Mesenchymal stem cell (in vitro differentiated cells and primary cell): ENCODE data around the gene S100Z.
A peak's percentile ranks its signal among the peaks of the same experiment; 100 is the strongest.

Experiments used
- DNase-seq: peaks from one replicate; pipeline ENCODE4 v3.0.0-alpha.2; 2013
- H2AFZ ChIP-seq: one replicate; pipeline ENCODE4 v1.6.1; 2013; ENCODE audit warnings: low read depth, mild to moderate bottlenecking, control low read depth, inconsistent platforms, low read length, moderate library complexity
- H2AK5ac ChIP-seq: 2 replicates; pipeline ENCODE4 v1.6.1; 2013; ENCODE audit warnings: low read length, moderate library complexity, mild to moderate bottlenecking, inconsistent platforms; ENCODE audit not compliant: severe bottlenecking
- H2BK120ac ChIP-seq: one replicate; pipeline ENCODE4 v1.6.1; 2013; ENCODE audit warnings: low read depth, mild to moderate bottlenecking, inconsistent platforms, low read length, moderate library complexity
- H2BK12ac ChIP-seq, 2 experiments: one replicate each; pipeline ENCODE4 v1.6.1; 2013; ENCODE audit warnings: inconsistent platforms in 2 of 2, low read length in 2 of 2, mild to moderate bottlenecking in 2 of 2, moderate library complexity in 2 of 2, control low read depth in 1 of 2
- H2BK15ac ChIP-seq: one replicate; pipeline ENCODE4 v1.6.1; 2013; ENCODE audit warnings: mild to moderate bottlenecking, low read depth, inconsistent platforms; ENCODE audit not compliant: poor library complexity, severe bottlenecking
- H2BK5ac ChIP-seq: 2 replicates; pipeline ENCODE4 v1.6.1; 2013; ENCODE audit warnings: low read depth, mild to moderate bottlenecking, low read length, control low read depth, inconsistent platforms; ENCODE audit not compliant: poor library complexity, severe bottlenecking
- H3K14ac ChIP-seq, 2 experiments: one replicate each; pipeline ENCODE4 v1.6.1; 2013; ENCODE audit warnings: inconsistent platforms in 2 of 2, low read length in 2 of 2, control low read depth in 1 of 2, mild to moderate bottlenecking in 1 of 2, moderate library complexity in 1 of 2
- H3K18ac ChIP-seq, 2 experiments: one replicate each; pipeline ENCODE4 v1.6.1; 2013; ENCODE audit warnings: inconsistent platforms in 2 of 2, low read length in 2 of 2, control low read depth in 1 of 2, low read depth in 1 of 2, mild to moderate bottlenecking in 1 of 2
- H3K23ac ChIP-seq, 2 experiments: one replicate each; pipeline ENCODE4 v1.6.1; 2013; ENCODE audit warnings: inconsistent platforms in 2 of 2, low read length in 2 of 2, mild to moderate bottlenecking in 2 of 2, moderate library complexity in 2 of 2, control low read depth in 1 of 2
- H3K27ac ChIP-seq: 2 replicates; pipeline ENCODE4 v1.5.1; 2013; ENCODE audit warnings: mild to moderate bottlenecking, moderate library complexity, low read length, control low read depth, inconsistent platforms; ENCODE audit not compliant: poor library complexity, severe bottlenecking
- H3K27me3 ChIP-seq, 2 experiments: 2 replicates each; pipeline versions ENCODE4 v1.6.1 to v1.7.0; 2013; ENCODE audit warnings: low read length in 2 of 2, mild to moderate bottlenecking in 2 of 2, moderate library complexity in 2 of 2, control low read depth in 1 of 2, inconsistent platforms in 1 of 2; ENCODE audit not compliant: control insufficient read depth in 1 of 2, insufficient read depth in 1 of 2
- H3K36me3 ChIP-seq, 2 experiments: 2 replicates each; pipeline versions ENCODE4 v1.6.1 to v1.7.0; 2013; ENCODE audit warnings: low read length in 2 of 2, control low read depth in 1 of 2, inconsistent platforms in 1 of 2, low read depth in 1 of 2, mild to moderate bottlenecking in 1 of 2; ENCODE audit not compliant: insufficient read depth in 2 of 2, control insufficient read depth in 1 of 2
- H3K4ac ChIP-seq, 2 experiments: one replicate each; pipeline ENCODE4 v1.6.1; 2013; ENCODE audit warnings: inconsistent platforms in 2 of 2, low read length in 2 of 2, mild to moderate bottlenecking in 2 of 2, moderate library complexity in 2 of 2, control low read depth in 1 of 2, low read depth in 1 of 2
- H3K4me1 ChIP-seq: 2 replicates; pipeline ENCODE4 v1.6.1; 2013; ENCODE audit warnings: low read depth, low read length, control low read depth; ENCODE audit not compliant: control insufficient read depth, insufficient read depth
- H3K4me2 ChIP-seq: 2 replicates; pipeline ENCODE4 v1.6.1; 2013; ENCODE audit warnings: low read length, mild to moderate bottlenecking, inconsistent platforms; ENCODE audit not compliant: poor library complexity, severe bottlenecking
- H3K4me3 ChIP-seq, 2 experiments: 2 replicates each; pipeline versions ENCODE4 v1.5.1 to v1.7.0; 2013; ENCODE audit warnings: low read length in 2 of 2, mild to moderate bottlenecking in 2 of 2, control low read depth in 1 of 2, low read depth in 1 of 2; ENCODE audit not compliant: insufficient read depth in 1 of 2
- H3K79me1 ChIP-seq: replicated peaks from 2 replicates; pipeline ENCODE4 v1.6.1; 2013; ENCODE audit warnings: mild to moderate bottlenecking, control low read depth, low read length, inconsistent platforms; ENCODE audit not compliant: poor library complexity, severe bottlenecking
- H3K9ac ChIP-seq: 2 replicates; pipeline ENCODE4 v1.7.0; 2013; ENCODE audit warnings: mild to moderate bottlenecking, low read length, moderate library complexity
- H3K9me3 ChIP-seq: 2 replicates; pipeline ENCODE4 v1.7.0; 2013; ENCODE audit warnings: mild to moderate bottlenecking, low read length; ENCODE audit not compliant: control insufficient read depth
- H4K8ac ChIP-seq: one replicate; pipeline ENCODE4 v1.6.1; 2013; ENCODE audit warnings: inconsistent platforms, mild to moderate bottlenecking, low read length, moderate library complexity
- H4K91ac ChIP-seq: one replicate; pipeline ENCODE4 v1.6.1; 2013; ENCODE audit warnings: mild to moderate bottlenecking, low read length, inconsistent platforms
- WGBS: methylation state at CpG from one replicate; pipeline ENCODE4 v1.1.7; 2013; ENCODE audit warnings: mixed read lengths; 5-methylcytosine and 5-hydroxymethylcytosine counted together

S100Z gene

GRCh38 chr5:76941000-76941399 lies 91.2 kb downstream of the S100Z start:
- Histone ChIP-seq H4K91ac (no peak overlapping the region), H3K18ac (no peak overlapping the region), H2BK120ac (no peak overlapping the region), H4K8ac (no peak overlapping the region), H3K36me3 (no peaks in the 10 kb centered on the region), H3K79me1 (no peaks in the 10 kb centered on the region), H2AK5ac (no peak overlapping the region), H3K27ac (peak overlapping the region; percentile 38), H3K9me3 (no peaks in the 10 kb centered on the region), H3K14ac (no peak overlapping the region), H3K9ac (no peak overlapping the region), H2BK5ac (no peak overlapping the region), H2AFZ (no peak overlapping the region), H3K4ac (no peak overlapping the region), H3K4me2 (no peak overlapping the region), H3K4me1 (peaks cover 17% of the 10 kb centered on the region), H3K23ac (no peak overlapping the region), H3K4me3 (no peak overlapping the region), H2BK15ac (no peak overlapping the region), H3K27me3 (no peaks in the 10 kb centered on the region), H2BK12ac (no peak overlapping the region)
- no peak for DNase-seq
- WGBS: 96% methylated on average over 3 of the region's 4 CpGs

GRCh38 chr5:76941442-76941841 lies 91.6 kb downstream of the S100Z start:
- H3K4me2 ChIP-seq: no peak overlapping the region
- no peak overlapping the region for H3K14ac ChIP-seq
- no peak overlapping the region for H2AFZ ChIP-seq
- peak overlapping the region; percentile 59 for H3K27ac ChIP-seq
- no peak overlapping the region for H4K8ac ChIP-seq
- no peak overlapping the region for H3K4ac ChIP-seq
- H2BK15ac ChIP-seq: no peak overlapping the region
- no peak overlapping the region for H3K23ac ChIP-seq
- H3K18ac ChIP-seq: no peak overlapping the region
- H3K79me1 ChIP-seq: no peaks in the 10 kb centered on the region
- H3K27me3 ChIP-seq: no peaks in the 10 kb centered on the region
- no peak overlapping the region for H4K91ac ChIP-seq
- no peak overlapping the region for H3K4me3 ChIP-seq
- no peak overlapping the region for H2BK120ac ChIP-seq
- no peak overlapping the region for H2AK5ac ChIP-seq
- no peak overlapping the region for H2BK5ac ChIP-seq
- DNase-seq: no peak
- no peaks in the 10 kb centered on the region for H3K9me3 ChIP-seq
- H2BK12ac ChIP-seq: no peak overlapping the region
- WGBS: 100% methylated on average over 1 of the region's 3 CpGs
- H3K9ac ChIP-seq: no peak overlapping the region
- no peaks in the 10 kb centered on the region for H3K36me3 ChIP-seq
- peaks cover 17% of the 10 kb centered on the region for H3K4me1 ChIP-seq

DNA sequence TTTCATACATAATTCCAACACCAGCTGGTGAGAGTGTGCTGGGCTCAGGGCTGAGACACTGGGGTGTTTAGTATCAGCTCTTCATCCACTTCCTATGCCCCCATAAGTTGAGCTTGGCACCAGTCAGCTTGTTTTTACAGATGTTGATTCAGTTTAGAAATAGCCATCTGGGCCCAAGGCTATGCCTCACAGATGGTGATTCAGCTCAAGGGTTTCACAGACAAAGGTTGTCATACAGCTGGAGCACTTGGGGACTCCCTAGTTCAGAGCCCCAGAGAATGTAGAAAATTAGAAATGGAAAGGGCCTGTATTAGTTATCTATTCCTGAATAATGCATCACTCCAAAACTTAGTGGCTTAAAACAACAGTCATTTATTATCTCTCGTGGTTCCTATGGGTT lies 92.8 kb downstream of the S100Z start:
- Histone ChIP-seq H2BK120ac (no peak overlapping the region), H3K23ac (no peak overlapping the region)

DNA sequence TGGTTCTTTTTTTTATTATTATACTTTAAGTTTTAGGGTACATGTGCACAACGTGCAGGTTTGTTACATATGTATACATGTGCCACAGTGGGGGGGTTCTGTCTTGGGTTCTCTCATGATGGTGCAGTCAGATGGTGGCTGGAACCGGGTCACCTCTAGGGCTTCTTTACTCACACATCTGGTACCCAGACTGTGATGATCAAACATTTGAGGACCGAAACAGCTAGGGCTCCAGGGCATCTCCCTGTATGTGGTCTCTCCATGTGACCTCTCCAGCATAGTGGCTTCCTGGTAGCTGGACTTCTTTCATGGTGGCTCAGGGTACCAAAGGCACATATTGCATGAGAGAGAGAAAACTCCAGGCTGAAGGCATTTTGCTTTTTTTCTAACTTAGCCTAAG lies 93.2 kb downstream of the S100Z start:
- H4K91ac ChIP-seq: no peak overlapping the region
- no peak overlapping the region for H2BK12ac ChIP-seq
- no peak overlapping the region for H3K14ac ChIP-seq
- no peak overlapping the region for H3K4ac ChIP-seq
- H2BK15ac ChIP-seq: no peak overlapping the region
- no peak overlapping the region for H3K23ac ChIP-seq
- peak overlapping the region; percentile 85 for H3K27ac ChIP-seq
- H3K9ac ChIP-seq: no peak overlapping the region
- H3K27me3 ChIP-seq: no peaks in the 10 kb centered on the region
- no peak overlapping the region for H3K4me2 ChIP-seq
- no peak for DNase-seq
- no peak overlapping the region for H4K8ac ChIP-seq
- H3K4me3 ChIP-seq: no peak overlapping the region
- peak overlapping the region; percentile 50 for H2BK5ac ChIP-seq
- WGBS: 76% methylated on average over 3 of the region's 3 CpGs
- H2BK120ac ChIP-seq: no peak overlapping the region
- peaks cover 1% of the 10 kb centered on the region for H3K79me1 ChIP-seq
- no peaks in the 10 kb centered on the region for H3K9me3 ChIP-seq
- no peak overlapping the region for H2AFZ ChIP-seq
- no peak overlapping the region for H3K18ac ChIP-seq
- peak overlapping the region; percentile 1 for H2AK5ac ChIP-seq
- peaks cover 16% of the 10 kb centered on the region for H3K4me1 ChIP-seq
- no peaks in the 10 kb centered on the region for H3K36me3 ChIP-seq

More for the DNA sequence above, 92.8 kb downstream of the S100Z start:
- Histone ChIP-seq H2BK12ac (no peak overlapping the region), H3K18ac (no peak overlapping the region), H3K27ac (peak overlapping the region; percentile 85), H3K4me3 (no peak overlapping the region), H3K9me3 (no peaks in the 10 kb centered on the region), H3K79me1 (peaks cover 1% of the 10 kb centered on the region), H2BK5ac (peak overlapping the region; percentile 51), H3K4ac (no peak overlapping the region), H2BK15ac (no peak overlapping the region), H3K14ac (no peak overlapping the region), H4K8ac (no peak overlapping the region), H3K4me1 (peaks cover 16% of the 10 kb centered on the region), H3K36me3 (no peaks in the 10 kb centered on the region), H2AK5ac (no peak overlapping the region), H3K9ac (no peak overlapping the region), H3K27me3 (no peaks in the 10 kb centered on the region), H2AFZ (no peak overlapping the region), H4K91ac (no peak overlapping the region), H3K4me2 (peak overlapping the region; percentile 10)
- 11% methylated on average over 1 of the region's 1 CpG for WGBS
- peak; percentile 41 for DNase-seq
